HUDEP-2 (cell line): ENCODE data around the gene DDR2.
"Not testable (repeated sequence)": the region's sequence is repeated elsewhere in the genome, so short reads cannot be mapped to it uniquely, and the experiment has no call there.

Experiments used
- DNase-seq, 76 experiments: peaks; one replicate each; lab custom pipeline; 2025; ENCODE audit not compliant: unreplicated experiment in 76 of 76; lab: John Stamatoyannopoulos, UW

The DDR2 gene

GRCh38 chr1:162818666-162819065 lies 186.4 kb downstream of the DDR2 start:
- DNase-seq: not testable (repeated sequence)

GRCh38 chr1:162822391-162823200 lies 190.3 kb downstream of the DDR2 start:
- DNase-seq: no peak

- DNase-seq: no peak
These were observed 191.0 kb downstream of the DDR2 start for GRCh38 chr1:162823231-162823630.

GRCh38 chr1:162823771-162824525 lies 191.7 kb downstream of the DDR2 start:
- no peak for DNase-seq

- no peak for DNase-seq
These were observed 197.0 kb downstream of the DDR2 start for GRCh38 chr1:162829268-162829667.

GRCh38 chr1:162832470-162832869 lies 200.2 kb downstream of the DDR2 start:
- DNase-seq: no peak

- DNase-seq: no peak
These were observed 203.1 kb downstream of the DDR2 start for GRCh38 chr1:162835157-162835899.
